Stimulated activated CD4-positive, alpha-beta T cell treated with anti-CD3 and anti-CD28 coated beads, Interleukin-2, amount 100 ng/mL, for 4 hours (primary cell): Measurements from ENCODE around the gene ELFN2.

ENCODE experiments used
- DNase-seq: peaks from one replicate; pipeline ENCODE4 v3.0.0-alpha.2; 2020; ENCODE audit warnings: low read depth

Gene ELFN2

GRCh38 chr22:37427711-37428635, 694 bp upstream of the ELFN2 start:
- no peak for DNase-seq

- DNase-seq = no peak
Observed at GRCh38 chr22:37426706-37427134, 559 bp downstream of the ELFN2 start.

- DNase-seq = no peak
Observed at GRCh38 chr22:37425800-37426705, 1.2 kb downstream of the ELFN2 start.

GRCh38 chr22:37425369-37425768, 1.9 kb downstream of the ELFN2 start:
- no peak for DNase-seq

GRCh38 chr22:37423283-37423682, 4.0 kb downstream of the ELFN2 start:
- no peak for DNase-seq

- no peak for DNase-seq
Observed at GRCh38 chr22:37421468-37421877, 5.8 kb downstream of the ELFN2 start.

- no peak for DNase-seq
Observed at GRCh38 chr22:37420686-37421467, 6.4 kb downstream of the ELFN2 start.

GRCh38 chr22:37419969-37420685, 7.2 kb downstream of the ELFN2 start:
- DNase-seq = no peak

GRCh38 chr22:37419370-37419968, 7.8 kb downstream of the ELFN2 start:
- no peak for DNase-seq

GRCh38 chr22:37418627-37419369, 8.5 kb downstream of the ELFN2 start:
- no peak for DNase-seq

GRCh38 chr22:37417677-37418348, 9.5 kb downstream of the ELFN2 start:
- DNase-seq = no peak

GRCh38 chr22:37417264-37417663, 10.0 kb downstream of the ELFN2 start:
- no peak for DNase-seq

- no peak for DNase-seq
Observed at GRCh38 chr22:37416827-37417226, 10.5 kb downstream of the ELFN2 start.

GRCh38 chr22:37416389-37416788, 10.9 kb downstream of the ELFN2 start:
- DNase-seq = no peak

- no peak for DNase-seq
Observed at GRCh38 chr22:37415210-37415609, 12.1 kb downstream of the ELFN2 start.

GRCh38 chr22:37414288-37414687, 13.0 kb downstream of the ELFN2 start:
- DNase-seq = no peak

GRCh38 chr22:37413546-37413945, 13.7 kb downstream of the ELFN2 start:
- no peak for DNase-seq

GRCh38 chr22:37412495-37413250, 14.6 kb downstream of the ELFN2 start:
- DNase-seq = no peak

GRCh38 chr22:37411655-37412054, 15.6 kb downstream of the ELFN2 start:
- no peak for DNase-seq
